WERI-Rb-1 (cell line): ENCODE data around the gene FKBP2.

Experiments
- DNase-seq: peaks from one replicate; pipeline ENCODE4 v3.0.0-alpha.2; 2020
- H3K27ac ChIP-seq: fragments of 250-450 bp; sonication (Bioruptor Pico); 2 replicates; pipeline ENCODE4 v1.5.1; 2020; ENCODE audit warnings: mild to moderate bottlenecking, moderate library complexity
- H3K27me3 ChIP-seq: fragments of 250-450 bp; sonication (Bioruptor Pico); 2 replicates; pipeline ENCODE4 v1.5.1; 2021; ENCODE audit warnings: mild to moderate bottlenecking, low read depth, moderate library complexity; ENCODE audit not compliant: insufficient read depth, severe bottlenecking
- H3K36me3 ChIP-seq: fragments of 250-450 bp; sonication (Bioruptor Pico); 2 replicates; pipeline ENCODE4 v1.5.1; 2020; ENCODE audit warnings: mild to moderate bottlenecking, moderate library complexity
- H3K4me3 ChIP-seq: 2 replicates; pipeline ENCODE4 v1.5.1; 2011; ENCODE audit warnings: low read depth, mild to moderate bottlenecking, control low read depth, low read length
- H3K9me3 ChIP-seq: fragments of 250-450 bp; sonication (Bioruptor Pico); 2 replicates; pipeline ENCODE4 v1.5.1; 2021; ENCODE audit warnings: mild to moderate bottlenecking, moderate library complexity; ENCODE audit not compliant: severe bottlenecking
- CTCF ChIP-seq: IDR thresholded peaks from 2 replicates; pipeline ENCODE4 v1.5.1; 2011; ENCODE audit warnings: low read depth, mild to moderate bottlenecking, control low read depth, inconsistent platforms, low read length

Gene FKBP2

GRCh38 chr11:64207256-64208085 lies 33.4 kb upstream of the FKBP2 start:
- no peak for TF ChIP-seq CTCF
- Histone ChIP-seq H3K27ac (no peak overlapping the region), H3K36me3 (peaks cover 54% of the 10 kb centered on the region), H3K27me3 (no peaks in the 10 kb centered on the region), H3K4me3 (no peak overlapping the region), H3K9me3 (no peaks in the 10 kb centered on the region)
- DNase-seq, result no peak

- H3K27ac ChIP-seq, result no peak overlapping the region
- no peak for DNase-seq
- no peak overlapping the region for H3K4me3 ChIP-seq
- H3K9me3 ChIP-seq, result no peaks in the 10 kb centered on the region
- peaks cover 46% of the 10 kb centered on the region for H3K36me3 ChIP-seq
- no peaks in the 10 kb centered on the region for H3K27me3 ChIP-seq
- no peak for TF ChIP-seq CTCF
Observed at GRCh38 chr11:64208086-64208795, 32.7 kb upstream of the FKBP2 start.

- no peak for TF ChIP-seq CTCF
- no peaks in the 10 kb centered on the region for H3K27me3 ChIP-seq
- no peak for DNase-seq
- H3K9me3 ChIP-seq, result no peaks in the 10 kb centered on the region
- peaks cover 39% of the 10 kb centered on the region for H3K36me3 ChIP-seq
- no peak overlapping the region for H3K27ac ChIP-seq
- H3K4me3 ChIP-seq, result no peak overlapping the region
Observed at GRCh38 chr11:64208796-64209562, 31.9 kb upstream of the FKBP2 start.

- H3K4me3 ChIP-seq, result no peak overlapping the region
- no peak overlapping the region for H3K27ac ChIP-seq
- peaks cover 33% of the 10 kb centered on the region for H3K36me3 ChIP-seq
- TF ChIP-seq CTCF, result no peak
- no peaks in the 10 kb centered on the region for H3K9me3 ChIP-seq
- H3K27me3 ChIP-seq, result no peaks in the 10 kb centered on the region
- DNase-seq, result no peak
Observed at GRCh38 chr11:64209563-64209843, 31.4 kb upstream of the FKBP2 start.

- H3K4me3 ChIP-seq, result no peak overlapping the region
- peaks cover 24% of the 10 kb centered on the region for H3K36me3 ChIP-seq
- H3K27ac ChIP-seq, result no peak overlapping the region
Observed at GRCh38 chr11:64210301-64211020, 30.4 kb upstream of the FKBP2 start.

More at GRCh38 chr11:64210301-64211020, 30.4 kb upstream of the FKBP2 start:
- no peak for TF ChIP-seq CTCF
- Histone ChIP-seq H3K9me3 (no peaks in the 10 kb centered on the region), H3K27me3 (no peaks in the 10 kb centered on the region)
- DNase-seq, result no peak
